Pancreas (tissue), 10 donors: Measurements from ENCODE around the gene LAG3. TPM values are rescaled to one million over a fixed set of nuclear protein-coding genes. Genes with fewer than 3 reads are reported as not detected.

Experiments used
- ATAC-seq, 4 donors: fragments of 200-7000 bp; cut with Tn5 transposase; one replicate each; pipeline versions ENCODE4 v1.8.0 to v1.9.1; 2020; ENCODE audit warnings: mild to moderate bottlenecking in 4 of 4, moderate library complexity in 4 of 4
- DNase-seq, 6 donors: peaks; one replicate each; pipeline ENCODE4 v3.0.0-alpha.2; 2020
- FAIRE-seq: peaks from 2 replicates; lab custom pipeline; 2012; peaks lifted over from hg19 to GRCh38; lab: Jason Lieb, UNC
- H3K27ac ChIP-seq, 4 donors: fragments of 200-600 bp; sonication (generic); 1 replicate in 3 of 4; 2 replicates in 1 of 4; pipeline versions ENCODE4 v1.5.0 to v1.8.0; 2020
- H3K27me3 ChIP-seq, 4 donors: fragments of 200-600 bp; one replicate each; pipeline ENCODE4 v1.8.0; 2021
- H3K36me3 ChIP-seq, 3 donors: fragments of 200-600 bp; sonication (generic) in 1 of 3; one replicate each; pipeline versions ENCODE4 v1.5.0 to v1.8.0; 2020 to 2021
- H3K4me1 ChIP-seq, 3 donors: fragments of 200-600 bp; one replicate each; pipeline ENCODE4 v1.8.0; 2021
- H3K4me3 ChIP-seq, 4 donors: fragments of 200-600 bp; sonication (generic) in 2 of 4; one replicate each; pipeline versions ENCODE4 v1.5.0 to v1.8.0; 2020 to 2021
- H3K9me3 ChIP-seq, 4 donors: fragments of 200-600 bp; one replicate each; pipeline ENCODE4 v1.8.0; 2021
- CTCF ChIP-seq, 4 donors: fragments of 200-600 bp; sonication (generic) in 3 of 4; IDR thresholded peaks; one replicate each; pipeline versions ENCODE4 v1.5.0 to v1.8.0; 2021; ENCODE audit warnings: antibody characterized with exemption in 4 of 4
- WGBS, 2 donors: extraction: QIAGEN DNeasy Blood & Tissue Kit; methylation state at CpG; one replicate each; pipeline ENCODE4 v1.1.7; 2013; 5-methylcytosine and 5-hydroxymethylcytosine counted together
- intact Hi-C, 3 donors: fragments of 100-400 bp; cut with DNase I; formaldehyde crosslinking; loops; one replicate each; pipeline versions ENCODE4 v1.11.1 to v1.14.2; 2022
- polyA plus RNA-seq, 2 donors: library from polyadenylated mRNA; stranded (reverse); fragments of 200-250 nt; gene quantifications; one replicate each; pipeline ENCODE4 v1.2.3, GENCODE V29; 2013
- total RNA-seq, 6 donors: library from RNA; stranded (reverse); fragmentation: NEBNext Ultra II Directional in 4 of 6; extraction: Animal tissue kit (Norgen Biotek cat#: 25700) in 4 of 6; gene quantifications; one replicate each; pipeline versions ENCODE4 v1.2.1 to v1.2.4, GENCODE V29; 2021 to 2023
- donor health status: healthy with polysubstance abuse.
- donor health status: DM: no; HTN: no; CAD: no; lungs with moderate emphysema.
- donor health status: DM: no; HTN: no; CAD: no.
- donor health status: control.
- donor health status: control.
- donor health status: Bipolar disorder and iron deficiency.
- donor health status: DM: yes; HTN: yes; CAD: no.
- donor health status: DM: no; HTN: no; CAD: no.
- donor health status: DM: no; HTN: no; CAD: no.
- donor health status: DM: yes; HTN: yes; CAD: no.

LAG3 gene
- total and polyA plus RNA-seq, 8 donors: 0.15 to 0.91 (median 0.22) TPM; not detected in 1

GRCh38 chr12:6752167-6752920, 20.0 kb upstream of the LAG3 start:
- ATAC-seq (peak in 3 of 4 donors; percentile 17 to 32 (median 28)), DNase-seq (peak in 1 of 6 donors; percentile 54), FAIRE-seq (no peak)
- Histone ChIP-seq H3K27me3 (no peaks in the 10 kb centered on the region), H3K9me3 (no peaks in the 10 kb centered on the region), H3K27ac (peak overlapping the region; percentile 94 to 99 (median 96)), H3K4me3 (peak overlapping the region; percentile 68 to 96 (median 94)), H3K4me1 (peaks cover 7 to 11% (median 11%) of the 10 kb centered on the region in 3 donors), H3K36me3 (peaks cover 4 to 42% (median 28%) of the 10 kb centered on the region in 3 donors)
- intact Hi-C loops: no loop called here
- TF ChIP-seq CTCF (IDR thresholded peaks at IDR 0.05): no peak
- 3 to 5% methylated on average over 14 to 24 of the region's 24 CpGs for WGBS, 2 donors

- FAIRE-seq (peak; percentile 94), ATAC-seq (peak; percentile 93 to 97 (median 95)), DNase-seq (peak; percentile 97 to 99 (median 98))
- peaks cover 7 to 11% (median 11%) of the 10 kb centered on the region in 3 donors for H3K4me1 ChIP-seq
- H3K36me3 ChIP-seq: peaks cover 4 to 34% (median 20%) of the 10 kb centered on the region in 3 donors
- H3K27me3 ChIP-seq: no peaks in the 10 kb centered on the region
- 0 to 1% methylated on average over 61 to 62 of the region's 62 CpGs for WGBS, 2 donors
- intact Hi-C loops: no loop called here
- H3K9me3 ChIP-seq: no peaks in the 10 kb centered on the region
- H3K4me3 ChIP-seq: peak within 1 kb of the TSS; percentile 68 to 96 (median 94)
- H3K27ac ChIP-seq: peak within 1 kb of the TSS; percentile 94 to 99 (median 96)
- TF ChIP-seq CTCF (IDR thresholded peaks at IDR 0.05): peak; percentile 87 to 97 (median 90)
These were observed 19.2 kb upstream of the LAG3 start, which contains the start of gene MLF2 for GRCh38 chr12:6752921-6753771. Gene MLF2, minus strand, starts transcription at chr12:6753141. Its CDS starts 807 bp downstream, at chr12:6752334.

- 0 to 1% methylated on average over 7 of the region's 7 CpGs for WGBS, 2 donors
- no peak for ATAC-seq
- intact Hi-C loops: no loop called here
These were observed 18.5 kb upstream of the LAG3 start for GRCh38 chr12:6753772-6754356.

GRCh38 chr12:6754411-6754810, 17.9 kb upstream of the LAG3 start:
- H3K4me1 ChIP-seq: peaks cover 7 to 11% (median 11%) of the 10 kb centered on the region in 3 donors
- H3K4me3 ChIP-seq: no peak overlapping the region
- H3K27ac ChIP-seq: peak overlapping the region in 1 of 4 donors; percentile 98
- intact Hi-C loops: no loop called here
- WGBS, 2 donors: 89 to 95% methylated on average over 2 of the region's 2 CpGs
- no peaks in the 10 kb centered on the region for H3K27me3 ChIP-seq
- peaks cover 4 to 22% (median 8%) of the 10 kb centered on the region in 3 donors for H3K36me3 ChIP-seq
- no peak for DNase-seq
- no peak for TF ChIP-seq CTCF (IDR thresholded peaks at IDR 0.05)
- ATAC-seq: no peak
- no peak for FAIRE-seq
- no peaks in the 10 kb centered on the region for H3K9me3 ChIP-seq

More at GRCh38 chr12:6753772-6754356, 18.5 kb upstream of the LAG3 start:
- Histone ChIP-seq H3K9me3 (no peaks in the 10 kb centered on the region), H3K36me3 (peaks cover 4 to 27% (median 13%) of the 10 kb centered on the region in 3 donors), H3K27me3 (no peaks in the 10 kb centered on the region), H3K27ac (peak overlapping the region in 3 of 4 donors; percentile 95 to 99 (median 98)), H3K4me3 (no peak overlapping the region), H3K4me1 (peaks cover 7 to 11% (median 11%) of the 10 kb centered on the region in 3 donors)
- TF ChIP-seq CTCF (IDR thresholded peaks at IDR 0.05): no peak
- DNase-seq: no peak
- no peak for FAIRE-seq
